Measurements from ENCODE around the gene FERMT2.

The FERMT2 gene

DNA sequence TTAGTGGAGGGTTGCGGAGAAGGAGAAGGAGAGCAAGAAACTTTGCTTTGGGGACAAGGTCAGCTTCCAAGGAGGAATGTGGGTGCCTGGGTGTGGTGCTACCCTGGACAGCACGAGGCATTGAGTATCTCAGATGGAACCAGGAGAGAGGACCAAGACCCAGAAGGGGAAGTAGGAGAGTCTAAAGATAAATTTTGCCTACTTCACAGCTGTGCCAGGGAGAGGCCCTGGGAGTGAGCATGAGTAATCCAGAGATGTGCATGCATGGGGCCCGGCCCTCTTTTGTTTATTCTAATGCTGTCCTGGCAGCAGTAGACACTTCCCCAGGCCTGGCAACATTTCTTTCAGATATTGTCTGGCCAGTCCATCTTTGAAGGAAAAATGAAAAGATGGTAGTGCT, 110.0 kb downstream of the FERMT2 start:
- in situ Hi-C loops (cut with MboI; ENCODE audit: low pct_unique_long_range_greater_than_20kb, low sequenced_read_pairs, unreplicated experiment): no loop called here
- DNase-seq (ENCODE audit: low spot score): peak; percentile 22
- TF ChIP-seq, protein P1, sequence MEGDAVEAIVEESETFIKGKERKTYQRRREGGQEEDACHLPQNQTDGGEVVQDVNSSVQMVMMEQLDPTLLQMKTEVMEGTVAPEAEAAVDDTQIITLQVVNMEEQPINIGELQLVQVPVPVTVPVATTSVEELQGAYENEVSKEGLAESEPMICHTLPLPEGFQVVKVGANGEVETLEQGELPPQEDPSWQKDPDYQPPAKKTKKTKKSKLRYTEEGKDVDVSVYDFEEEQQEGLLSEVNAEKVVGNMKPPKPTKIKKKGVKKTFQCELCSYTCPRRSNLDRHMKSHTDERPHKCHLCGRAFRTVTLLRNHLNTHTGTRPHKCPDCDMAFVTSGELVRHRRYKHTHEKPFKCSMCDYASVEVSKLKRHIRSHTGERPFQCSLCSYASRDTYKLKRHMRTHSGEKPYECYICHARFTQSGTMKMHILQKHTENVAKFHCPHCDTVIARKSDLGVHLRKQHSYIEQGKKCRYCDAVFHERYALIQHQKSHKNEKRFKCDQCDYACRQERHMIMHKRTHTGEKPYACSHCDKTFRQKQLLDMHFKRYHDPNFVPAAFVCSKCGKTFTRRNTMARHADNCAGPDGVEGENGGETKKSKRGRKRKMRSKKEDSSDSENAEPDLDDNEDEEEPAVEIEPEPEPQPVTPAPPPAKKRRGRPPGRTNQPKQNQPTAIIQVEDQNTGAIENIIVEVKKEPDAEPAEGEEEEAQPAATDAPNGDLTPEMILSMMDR (IDR thresholded peaks at IDR 0.05; ENCODE audit: extremely low read depth, insufficient read depth, missing control alignments): no peak

DNA sequence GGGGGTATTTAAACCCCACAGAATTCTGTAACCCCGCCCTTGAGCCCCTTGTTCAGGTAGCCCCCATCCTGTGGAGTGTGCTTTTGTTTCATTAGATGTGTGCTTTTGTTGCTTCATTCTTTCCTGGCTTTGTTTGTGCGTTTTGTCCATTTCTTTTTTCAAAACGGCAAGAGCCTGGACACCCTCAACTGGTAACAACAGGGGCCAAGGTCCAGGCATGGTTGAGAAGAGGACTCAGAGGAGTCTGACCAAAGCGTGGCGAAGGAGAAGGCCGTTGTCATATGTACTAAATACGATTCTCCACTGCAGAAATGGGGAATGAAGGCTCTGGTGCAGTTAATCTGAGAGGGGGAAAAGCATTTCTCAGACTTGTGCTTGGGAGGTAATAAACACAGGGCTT, 113.4 kb downstream of the FERMT2 start:
- TF ChIP-seq, protein P1 (IDR thresholded peaks at IDR 0.05; ENCODE audit: extremely low read depth, insufficient read depth, missing control alignments): no peak
- no peak for DNase-seq (ENCODE audit: low spot score)
- in situ Hi-C loops (cut with MboI; ENCODE audit: low pct_unique_long_range_greater_than_20kb, low sequenced_read_pairs, unreplicated experiment): no loop called here

DNA sequence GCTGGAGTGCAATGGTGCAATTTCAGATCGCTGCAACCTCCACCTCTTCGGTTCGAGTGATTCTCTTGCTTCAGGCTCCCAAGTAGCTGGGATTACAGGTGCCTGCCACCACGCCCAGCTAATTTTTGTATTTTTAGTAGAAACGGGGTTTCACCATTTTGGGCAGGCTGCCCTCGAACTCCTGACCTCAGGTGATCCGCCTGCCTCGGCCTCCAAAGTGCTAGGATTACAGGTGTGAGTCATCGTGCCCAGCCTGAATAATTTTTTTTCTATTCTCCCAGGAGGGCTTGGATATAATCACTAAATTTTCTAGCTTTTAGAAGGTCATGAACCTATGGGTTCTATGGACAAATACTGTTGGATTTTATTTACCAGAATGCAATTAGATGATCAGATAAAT, 114.8 kb downstream of the FERMT2 start:
- TF ChIP-seq, protein P1 (IDR thresholded peaks at IDR 0.05; ENCODE audit: extremely low read depth, insufficient read depth, missing control alignments): no peak
- in situ Hi-C loops (cut with MboI; ENCODE audit: low pct_unique_long_range_greater_than_20kb, low sequenced_read_pairs, unreplicated experiment): no loop called here
- DNase-seq (ENCODE audit: low spot score): no peak

DNA sequence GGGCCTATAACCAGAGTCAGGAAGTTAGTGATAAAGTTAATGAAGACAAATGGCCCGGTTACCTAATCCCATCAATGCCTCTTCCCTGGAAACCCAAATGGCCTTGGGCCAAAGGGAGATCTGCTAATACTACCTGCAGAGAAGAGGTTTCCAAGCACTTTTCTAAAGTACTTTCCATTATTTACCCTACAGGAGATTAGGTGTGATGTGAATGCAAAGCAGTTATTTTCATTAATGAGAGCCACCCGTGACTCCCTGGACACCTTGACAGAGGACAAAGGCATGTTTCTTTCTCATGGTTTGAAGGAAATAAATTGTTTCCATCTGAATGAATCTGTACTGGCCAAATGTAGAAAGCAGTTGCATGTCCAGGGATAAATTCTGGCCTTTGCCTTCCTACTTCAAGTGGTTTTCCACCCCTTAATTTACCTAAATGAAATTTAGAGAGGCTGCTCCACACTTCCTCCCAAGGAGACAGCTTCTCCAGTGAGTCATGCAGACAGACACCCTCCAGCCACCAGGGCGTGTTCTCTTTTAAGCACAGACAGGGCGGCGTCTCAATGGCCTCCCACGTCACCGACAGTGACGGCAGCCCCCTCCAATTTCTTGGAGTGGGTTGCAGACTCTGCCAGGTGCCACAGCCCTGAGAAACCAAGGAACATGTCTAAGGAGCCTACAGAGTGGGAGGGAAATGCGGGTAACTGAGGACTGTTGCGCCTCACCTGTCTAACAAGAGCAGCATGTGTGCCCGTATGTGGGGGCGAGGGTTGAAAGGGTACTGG, 115.5 kb downstream of the FERMT2 start:
- TF ChIP-seq, protein P1 (IDR thresholded peaks at IDR 0.05; ENCODE audit: extremely low read depth, insufficient read depth, missing control alignments): no peak
- in situ Hi-C loops (cut with MboI; ENCODE audit: low pct_unique_long_range_greater_than_20kb, low sequenced_read_pairs, unreplicated experiment): no loop called here
- no peak for DNase-seq (ENCODE audit: low spot score)

DNA sequence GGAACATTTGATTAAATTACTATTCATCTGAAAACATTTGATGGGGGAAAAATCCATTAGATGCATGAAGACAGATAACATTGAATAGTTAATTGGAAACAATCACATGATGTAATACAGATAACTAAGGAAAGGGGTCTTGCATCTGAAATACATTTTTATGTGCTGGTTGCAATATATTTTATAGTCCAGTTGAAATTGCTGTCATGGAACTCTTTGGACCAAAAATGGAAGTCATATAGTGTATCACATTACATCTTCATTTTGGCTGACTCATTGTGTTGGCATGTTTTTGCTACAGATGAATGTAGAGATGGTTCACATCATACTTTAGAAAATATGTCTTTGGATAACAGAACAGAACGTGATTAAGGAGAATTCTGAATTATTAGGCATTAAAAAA, 116.4 kb downstream of the FERMT2 start:
- TF ChIP-seq, protein P1 (IDR thresholded peaks at IDR 0.05; ENCODE audit: extremely low read depth, insufficient read depth, missing control alignments): no peak
- DNase-seq (ENCODE audit: low spot score): no peak
- in situ Hi-C loops (cut with MboI; ENCODE audit: low pct_unique_long_range_greater_than_20kb, low sequenced_read_pairs, unreplicated experiment): no loop called here

DNA sequence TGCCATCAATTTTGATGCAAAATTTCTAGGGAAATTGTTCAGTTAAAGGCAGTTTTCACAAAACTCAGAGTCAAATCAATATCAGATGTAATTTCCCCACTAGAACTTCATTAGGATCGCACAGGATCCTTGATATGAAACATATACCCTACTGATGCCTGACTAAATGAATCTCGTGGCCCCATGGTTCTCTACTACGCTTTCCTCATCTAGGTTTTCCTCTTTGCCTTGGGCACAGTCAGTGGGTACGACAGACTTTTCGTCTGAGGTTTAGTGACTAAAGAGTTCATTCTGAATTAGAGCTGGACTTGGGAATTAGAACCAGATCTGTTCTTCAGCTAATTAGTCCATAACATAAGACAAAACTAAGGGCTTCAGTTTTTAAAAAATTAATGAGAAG, 117.0 kb downstream of the FERMT2 start:
- TF ChIP-seq, protein P1 (IDR thresholded peaks at IDR 0.05; ENCODE audit: extremely low read depth, insufficient read depth, missing control alignments): no peak
- DNase-seq (ENCODE audit: low spot score): no peak
- in situ Hi-C loops (cut with MboI; ENCODE audit: low pct_unique_long_range_greater_than_20kb, low sequenced_read_pairs, unreplicated experiment): no loop called here
